GM06990 (cell line): Measurements from ENCODE around the gene GOLT1A.

Experiments used
- DNase-seq: peaks from one replicate; pipeline ENCODE4 v3.0.0-alpha.2; 2011; ENCODE audit not compliant: insufficient read length; ENCODE audit errors: extremely low read depth
- H3K27me3 ChIP-seq: replicated peaks from 2 replicates; pipeline ENCODE4 v1.6.0; 2011; ENCODE audit warnings: low read length; ENCODE audit not compliant: control insufficient read depth, insufficient read depth
- H3K36me3 ChIP-seq: 2 replicates; pipeline ENCODE4 v1.5.1; 2011; ENCODE audit warnings: low read length; ENCODE audit not compliant: control insufficient read depth, insufficient read depth
- H3K4me3 ChIP-seq: replicated peaks from 2 replicates; pipeline ENCODE4 v1.5.1; 2011; ENCODE audit warnings: low read depth, mild to moderate bottlenecking, control low read depth, low read length
- CTCF ChIP-seq: IDR thresholded peaks from 2 replicates; pipeline ENCODE4 v1.5.1; 2011; ENCODE audit warnings: low read length, control low read depth, mild to moderate bottlenecking, inconsistent platforms; ENCODE audit not compliant: insufficient read depth, poor library complexity, severe bottlenecking

The GOLT1A gene

GRCh38 chr1:204250428-204251030 lies 36.7 kb upstream of the GOLT1A start:
- no peak for TF ChIP-seq CTCF
- DNase-seq, result no peak
- H3K36me3 ChIP-seq, result no peaks in the 10 kb centered on the region
- H3K27me3 ChIP-seq, result peaks cover 6% of the 10 kb centered on the region
- no peak overlapping the region for H3K4me3 ChIP-seq

- no peak for DNase-seq
- no peaks in the 10 kb centered on the region for H3K36me3 ChIP-seq
- H3K4me3 ChIP-seq, result no peak overlapping the region
- no peak for TF ChIP-seq CTCF
- H3K27me3 ChIP-seq, result peaks cover 6% of the 10 kb centered on the region
Observed at GRCh38 chr1:204249736-204250427, 36.1 kb upstream of the GOLT1A start.

GRCh38 chr1:204248954-204249353 lies 35.2 kb upstream of the GOLT1A start:
- H3K27me3 ChIP-seq, result peaks cover 6% of the 10 kb centered on the region
- H3K4me3 ChIP-seq, result no peak overlapping the region
- TF ChIP-seq CTCF, result no peak
- H3K36me3 ChIP-seq, result no peaks in the 10 kb centered on the region
- no peak for DNase-seq

GRCh38 chr1:204246876-204247275 lies 33.1 kb upstream of the GOLT1A start:
- Histone ChIP-seq H3K36me3 (no peaks in the 10 kb centered on the region), H3K27me3 (peaks cover 6% of the 10 kb centered on the region), H3K4me3 (no peak overlapping the region)
- DNase-seq, result no peak
- TF ChIP-seq CTCF, result no peak

- H3K36me3 ChIP-seq, result no peaks in the 10 kb centered on the region
- DNase-seq, result no peak
- H3K27me3 ChIP-seq, result peaks cover 2% of the 10 kb centered on the region
- no peak overlapping the region for H3K4me3 ChIP-seq
- TF ChIP-seq CTCF, result no peak
Observed at GRCh38 chr1:204242920-204243319, 29.1 kb upstream of the GOLT1A start.
